Measurements from ENCODE around the gene LDB2.

GRCh38 chr4:16658183-16658582, 240.3 kb downstream of the LDB2 start:
- TF ChIP-seq, protein P1, sequence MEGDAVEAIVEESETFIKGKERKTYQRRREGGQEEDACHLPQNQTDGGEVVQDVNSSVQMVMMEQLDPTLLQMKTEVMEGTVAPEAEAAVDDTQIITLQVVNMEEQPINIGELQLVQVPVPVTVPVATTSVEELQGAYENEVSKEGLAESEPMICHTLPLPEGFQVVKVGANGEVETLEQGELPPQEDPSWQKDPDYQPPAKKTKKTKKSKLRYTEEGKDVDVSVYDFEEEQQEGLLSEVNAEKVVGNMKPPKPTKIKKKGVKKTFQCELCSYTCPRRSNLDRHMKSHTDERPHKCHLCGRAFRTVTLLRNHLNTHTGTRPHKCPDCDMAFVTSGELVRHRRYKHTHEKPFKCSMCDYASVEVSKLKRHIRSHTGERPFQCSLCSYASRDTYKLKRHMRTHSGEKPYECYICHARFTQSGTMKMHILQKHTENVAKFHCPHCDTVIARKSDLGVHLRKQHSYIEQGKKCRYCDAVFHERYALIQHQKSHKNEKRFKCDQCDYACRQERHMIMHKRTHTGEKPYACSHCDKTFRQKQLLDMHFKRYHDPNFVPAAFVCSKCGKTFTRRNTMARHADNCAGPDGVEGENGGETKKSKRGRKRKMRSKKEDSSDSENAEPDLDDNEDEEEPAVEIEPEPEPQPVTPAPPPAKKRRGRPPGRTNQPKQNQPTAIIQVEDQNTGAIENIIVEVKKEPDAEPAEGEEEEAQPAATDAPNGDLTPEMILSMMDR (IDR thresholded peaks at IDR 0.05), result no peak
- no peak for TF ChIP-seq ZFX (IDR thresholded peaks at IDR 0.05; ENCODE audit: borderline replicate concordance)
